Midbrain (tissue), 1 donor: ENCODE results near the gene ARF6.
"Not testable (repeated sequence)": the region's sequence is repeated elsewhere in the genome, so short reads cannot be mapped to it uniquely, and the experiment has no call there.

Experiments used
- DNase-seq: peaks from one replicate; lab custom pipeline; 2025; lab: John Stamatoyannopoulos, UW

The ARF6 gene

GRCh38 chr14:49892636-49893308, at the start of gene ARF6:
Gene ARF6, plus strand, starts transcription at chr14:49893082. Its CDS starts 655 bp downstream, at chr14:49893737.
- peak; percentile 98 for DNase-seq

GRCh38 chr14:49849213-49849847, 43.6 kb upstream of the ARF6 start:
- DNase-seq, result no peak

DNA sequence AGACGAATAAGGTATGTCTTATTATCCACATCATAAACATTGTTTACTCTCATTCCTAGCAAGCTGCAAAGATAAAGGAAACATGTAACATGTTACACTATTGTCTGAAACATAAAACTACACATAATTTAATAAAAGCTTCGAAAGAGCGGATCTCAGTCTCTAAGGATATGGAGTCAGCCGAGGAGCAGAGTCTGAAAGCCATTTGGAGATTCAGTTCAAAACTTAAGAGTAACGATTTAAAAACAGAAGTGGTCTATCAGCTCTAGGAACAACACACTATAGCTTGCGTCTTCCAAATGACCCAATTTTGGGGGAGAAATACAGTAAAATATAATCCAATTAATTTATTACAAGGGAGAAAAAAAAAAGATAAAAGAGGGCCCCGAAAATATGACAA, 41.1 kb upstream of the ARF6 start:
- DNase-seq, result no peak

GRCh38 chr14:49852301-49853157, 40.4 kb upstream of the ARF6 start, which contains the start of gene NEMF:
Gene NEMF, minus strand, starts transcription at chr14:49852788. Its CDS starts 35 bp downstream, at chr14:49852753.
- peak; percentile 96 for DNase-seq

GRCh38 chr14:49853158-49853477, 39.8 kb upstream of the ARF6 start:
- no peak for DNase-seq

- DNase-seq, result peak; percentile 73
Observed at GRCh38 chr14:49853572-49854375, 39.1 kb upstream of the ARF6 start.

- peak; percentile 1 for DNase-seq
Observed at GRCh38 chr14:49857427-49858003, 35.4 kb upstream of the ARF6 start.

DNA sequence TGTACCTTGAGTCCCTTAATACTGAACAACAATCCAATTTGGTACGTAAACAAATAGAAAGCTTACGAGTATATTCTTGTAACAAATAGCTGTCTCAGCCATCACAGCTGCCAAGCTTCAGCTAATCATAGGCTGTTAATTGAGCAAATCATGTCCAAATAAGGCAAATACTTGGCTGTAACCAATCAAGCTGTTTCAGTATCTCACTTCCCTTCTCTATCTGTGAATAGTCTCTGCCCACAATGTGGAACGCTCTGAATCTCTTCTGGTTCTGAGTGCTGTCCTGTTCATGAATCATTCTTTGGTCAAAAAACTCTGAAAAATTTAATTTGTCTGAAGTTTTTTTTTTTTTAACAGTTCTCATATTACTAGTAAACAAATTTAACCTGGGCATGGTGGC, 34.5 kb upstream of the ARF6 start:
- no peak for DNase-seq

GRCh38 chr14:49860988-49861698, 31.7 kb upstream of the ARF6 start:
- no peak for DNase-seq

- DNase-seq, result peak; percentile 78
Observed at GRCh38 chr14:49861699-49862088, 31.2 kb upstream of the ARF6 start.

DNA sequence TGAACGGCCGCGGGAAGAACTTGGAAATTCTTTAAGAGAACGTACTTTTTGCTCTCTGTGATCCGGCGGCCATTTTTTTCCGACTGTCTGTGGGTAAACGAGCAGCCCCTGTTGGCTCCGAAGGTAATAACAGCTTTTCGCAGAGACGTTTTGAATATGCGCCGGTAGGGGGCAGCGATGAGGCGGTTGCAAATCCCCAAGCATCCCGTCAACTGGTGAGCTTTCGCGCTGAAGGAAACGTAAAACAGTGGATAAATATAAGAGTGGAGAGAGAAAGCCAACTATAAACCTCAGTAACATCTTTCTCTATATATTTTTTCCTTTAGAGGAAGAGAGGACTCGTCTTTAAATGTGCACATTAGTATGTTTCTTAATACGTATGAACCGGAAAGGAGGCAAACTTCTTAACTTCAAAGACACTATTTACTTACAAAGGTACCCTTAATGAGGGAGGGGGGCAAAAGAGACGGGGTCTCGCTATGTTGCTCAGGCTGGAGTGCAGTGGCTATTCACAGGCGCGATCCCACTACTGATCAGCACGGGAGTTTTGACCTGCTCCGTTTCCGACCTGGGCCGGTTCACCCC, 30.7 kb upstream of the ARF6 start:
- DNase-seq, result peak; percentile 87

- DNase-seq, result peak; percentile 28
Observed at GRCh38 chr14:49863487-49864281, 29.2 kb upstream of the ARF6 start.

GRCh38 chr14:49865431-49865859, 27.4 kb upstream of the ARF6 start:
- peak; percentile 49 for DNase-seq

GRCh38 chr14:49867831-49868719, 24.8 kb upstream of the ARF6 start:
- peak; percentile 93 for DNase-seq

- no peak for DNase-seq
Observed at GRCh38 chr14:49868720-49869114, 24.2 kb upstream of the ARF6 start.

- DNase-seq, result no peak
Observed at GRCh38 chr14:49870908-49871307, 22.0 kb upstream of the ARF6 start.

GRCh38 chr14:49873548-49873947, 19.3 kb upstream of the ARF6 start:
- not testable (repeated sequence) for DNase-seq

GRCh38 chr14:49875640-49876198, 17.2 kb upstream of the ARF6 start:
- no peak for DNase-seq
